Ramos (cell line): ENCODE data around the gene MRPL53.
"Not testable (repeated sequence)": the region's sequence is repeated elsewhere in the genome, so short reads cannot be mapped to it uniquely, and the experiment has no call there.

Experiments used
- in situ Hi-C: fragments of 300-500 bp; cut with MboI; formaldehyde crosslinking; loops from one replicate; pipeline ENCODE4 v1.14.3; 2022; ENCODE audit warnings: low sequenced_read_pairs; ENCODE audit not compliant: unreplicated experiment

MRPL53 gene

DNA sequence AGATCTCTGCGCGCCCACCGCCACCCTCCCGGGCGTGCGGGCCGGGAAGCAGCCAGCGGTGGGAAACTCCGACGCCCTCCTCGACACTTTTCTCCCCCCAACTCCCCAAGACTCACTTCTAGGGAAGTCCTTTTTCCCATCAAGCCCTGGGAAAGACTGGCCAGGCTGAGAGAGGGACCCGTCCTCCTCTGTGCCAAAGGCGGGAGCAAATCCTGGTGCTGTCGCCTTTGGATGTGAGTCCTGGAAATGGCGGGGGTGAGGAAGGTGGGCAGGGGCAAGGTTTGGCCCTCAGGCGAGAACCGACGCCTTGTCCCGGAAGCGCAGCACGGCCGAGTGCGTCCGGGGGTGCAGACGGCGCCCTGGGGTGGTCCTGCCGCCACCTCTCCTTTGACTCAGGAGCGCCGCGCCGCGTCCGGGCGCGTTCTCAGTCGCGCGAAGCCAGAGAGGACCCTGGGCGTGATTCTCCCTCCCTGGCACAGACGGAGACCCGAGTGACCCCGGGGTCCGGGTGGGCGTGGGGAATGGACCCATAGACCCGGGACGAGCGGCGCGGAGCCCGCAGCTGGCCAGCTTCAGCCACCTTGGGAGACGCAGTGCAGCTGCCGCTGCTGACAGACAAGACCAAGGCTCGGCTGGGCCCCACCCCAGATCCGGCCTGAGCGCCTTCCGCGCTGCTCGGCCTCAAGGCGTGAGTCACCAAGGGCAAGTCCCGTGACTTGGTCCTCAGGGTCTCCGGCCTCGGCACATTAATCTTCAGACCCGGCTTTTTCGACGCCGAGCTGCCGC, 30.4 kb upstream of the MRPL53 start:
- in situ Hi-C loops: no loop called here

- in situ Hi-C loops: no loop called here
Observed at GRCh38 chr2:74502147-74502719, 29.8 kb upstream of the MRPL53 start.

GRCh38 chr2:74501335-74502071, 29.0 kb upstream of the MRPL53 start:
- in situ Hi-C loops: no loop called here

GRCh38 chr2:74500578-74500946, 28.1 kb upstream of the MRPL53 start:
- in situ Hi-C loops: no loop called here

GRCh38 chr2:74499940-74500577, 27.6 kb upstream of the MRPL53 start:
- in situ Hi-C loops: no loop called here

- in situ Hi-C loops: no loop called here
Observed at GRCh38 chr2:74499267-74499939, 26.9 kb upstream of the MRPL53 start, which contains the start of gene LBX2. Gene LBX2 (minus strand): TSS chr2:74499603. CDS start chr2:74499537, 66 bp downstream.

DNA sequence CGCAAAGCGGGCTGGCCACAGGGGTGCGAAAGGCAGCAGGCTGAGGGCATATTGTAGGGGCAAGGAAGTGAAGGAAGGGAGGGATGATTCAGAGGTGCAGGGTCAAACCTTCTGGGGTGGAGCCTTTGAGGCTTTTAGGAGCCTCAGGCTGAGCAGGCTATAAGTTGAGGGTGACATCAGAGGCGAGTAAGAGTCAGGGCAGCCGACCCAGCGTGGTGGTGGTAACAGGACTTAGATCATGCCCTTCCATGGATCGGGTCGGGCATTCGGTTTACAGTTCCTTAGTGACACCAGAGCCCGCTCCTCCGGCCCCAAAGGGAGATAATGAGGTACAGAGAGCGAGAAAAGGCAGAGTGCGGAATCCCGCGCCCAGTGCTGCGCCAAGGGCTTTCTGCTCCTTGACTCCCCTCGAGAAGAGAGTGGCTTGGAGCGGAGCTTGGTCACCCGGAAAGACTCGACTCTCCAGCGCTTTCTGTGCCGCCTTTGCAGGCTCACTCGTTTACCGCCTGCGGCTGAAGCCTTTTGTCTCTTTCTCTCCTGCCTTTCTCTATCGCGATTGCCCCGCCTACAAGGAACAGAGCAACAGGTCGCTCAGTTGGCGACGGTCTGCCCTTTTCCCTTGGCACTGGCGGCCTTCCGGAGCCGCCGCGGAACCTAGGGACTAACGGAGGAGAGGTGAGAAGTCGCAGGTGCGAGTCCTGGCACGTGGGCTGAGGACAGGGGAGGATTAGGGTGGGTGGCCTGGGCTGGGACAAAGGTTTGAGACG, 26.2 kb upstream of the MRPL53 start:
- in situ Hi-C loops: no loop called here

DNA sequence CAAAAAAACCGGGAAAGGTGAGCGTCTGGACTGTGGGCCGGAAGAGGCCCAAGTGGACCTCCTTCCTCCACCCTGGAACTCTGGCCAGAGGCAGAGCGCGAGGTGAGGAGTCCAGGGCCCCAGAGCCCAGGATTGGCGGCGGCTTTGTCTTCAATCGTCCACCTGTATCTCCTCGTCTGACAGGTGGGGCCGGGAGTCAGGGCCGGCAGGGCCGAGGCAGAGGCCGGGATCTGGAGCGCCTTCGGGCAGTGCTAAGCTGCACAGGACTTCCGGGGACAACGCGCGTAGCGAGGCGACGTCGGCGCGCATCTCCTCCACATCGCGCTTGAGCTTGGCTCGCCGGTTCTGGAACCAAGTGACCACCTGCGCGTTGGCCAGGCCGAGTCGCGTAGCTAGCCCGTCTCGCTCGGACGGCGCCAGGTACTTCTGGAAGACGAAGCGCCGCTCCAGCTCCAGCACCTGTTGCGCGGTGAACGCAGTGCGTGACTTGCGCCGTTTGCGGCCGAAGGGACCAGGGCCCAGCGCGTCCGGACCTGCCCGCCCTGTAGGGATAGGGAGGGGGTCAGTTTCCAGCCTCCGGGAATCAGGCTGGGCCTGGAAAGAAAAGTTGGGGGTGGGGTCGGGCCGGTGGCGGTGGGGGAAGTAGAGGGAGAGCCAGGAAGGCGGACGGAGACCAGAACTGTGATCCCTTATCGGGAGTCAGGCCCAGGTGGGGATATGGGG, 25.5 kb upstream of the MRPL53 start:
- in situ Hi-C loops: no loop called here

DNA sequence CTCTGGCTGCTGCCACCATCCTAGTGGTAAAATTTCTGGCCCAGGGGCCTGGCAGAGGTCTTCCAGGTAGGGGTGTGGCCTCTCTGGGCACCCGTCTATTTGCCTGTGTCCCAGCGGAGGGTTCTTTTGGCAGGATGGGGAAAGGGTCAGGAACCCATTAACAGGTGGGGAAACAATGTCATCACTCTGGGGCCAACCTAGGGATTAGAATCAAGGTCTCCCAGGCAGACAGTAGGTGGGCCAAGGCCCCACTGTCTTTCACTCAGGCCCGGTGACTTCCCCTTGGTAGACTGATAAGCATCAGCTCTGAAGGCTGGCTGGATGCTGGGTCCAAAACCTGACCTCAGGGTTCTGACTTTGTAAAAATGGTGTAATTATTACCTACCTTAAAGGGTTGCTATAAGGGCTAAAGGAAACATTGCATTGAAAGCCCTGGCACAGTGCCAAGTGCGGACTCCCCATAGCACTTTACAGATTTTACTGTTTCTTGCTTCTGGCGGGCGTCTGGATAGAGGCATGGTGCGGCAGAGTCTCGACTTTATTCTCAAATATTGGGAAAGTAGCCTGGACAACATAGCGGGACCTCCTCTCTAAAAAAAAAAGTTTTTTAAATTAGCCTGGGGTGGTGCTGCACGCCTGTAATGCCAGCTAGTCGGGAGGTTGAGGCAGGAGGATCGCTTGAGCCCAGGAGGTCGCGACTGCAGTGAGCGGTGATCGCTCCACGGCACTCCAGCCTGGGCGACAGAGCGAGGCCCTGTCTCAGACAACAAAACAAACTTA, 24.7 kb upstream of the MRPL53 start:
- in situ Hi-C loops: no loop called here

GRCh38 chr2:74495440-74495839, 23.0 kb upstream of the MRPL53 start:
- in situ Hi-C loops: no loop called here

DNA sequence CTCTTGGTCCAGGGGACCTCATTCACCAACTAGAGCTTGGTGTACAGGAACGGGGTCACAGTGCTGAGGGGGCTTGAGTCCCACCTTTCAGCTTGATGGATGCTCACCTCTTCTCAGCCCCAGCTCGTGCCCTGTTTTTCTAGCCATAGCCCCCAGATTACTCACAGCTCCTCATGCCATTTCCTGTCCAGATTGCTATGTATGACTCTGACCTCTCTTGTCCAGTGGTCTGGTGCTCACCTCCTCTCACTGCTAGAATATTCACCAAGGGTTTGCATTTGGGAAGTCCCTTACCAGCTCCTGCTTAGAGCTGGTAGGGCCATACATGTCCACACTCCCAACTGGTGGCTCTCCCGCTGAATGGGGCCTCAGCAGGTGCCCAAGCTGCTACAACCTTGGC, 21.1 kb upstream of the MRPL53 start:
- in situ Hi-C loops: no loop called here

GRCh38 chr2:74491648-74492544, 19.4 kb upstream of the MRPL53 start:
- in situ Hi-C loops: no loop called here

- in situ Hi-C loops: no loop called here
Observed at GRCh38 chr2:74489906-74490305, 17.4 kb upstream of the MRPL53 start.

- in situ Hi-C loops: no loop called here
Observed at GRCh38 chr2:74488643-74489481, 16.4 kb upstream of the MRPL53 start.

GRCh38 chr2:74486141-74486540, 13.7 kb upstream of the MRPL53 start:
- in situ Hi-C loops: no loop called here

- in situ Hi-C loops: not testable (repeated sequence)
Observed at GRCh38 chr2:74483675-74484164, 11.2 kb upstream of the MRPL53 start.
